Activated CD4-positive, alpha-beta T cell treated with anti-CD3 and anti-CD28 coated beads for 36 hours (primary cell): Measurements from ENCODE around the gene GNB1. TPM values are rescaled to one million over a fixed set of nuclear protein-coding genes. Genes with fewer than 3 reads are reported as not detected.
A peak's percentile ranks its signal among the peaks of the same experiment; 100 is the strongest.

Experiments used
- ATAC-seq: fragments of 200-7000 bp; cut with Tn5 transposase; one replicate; pipeline ENCODE4 v1.10.0; 2021; ENCODE audit warnings: mild to moderate bottlenecking, moderate library complexity
- CTCF ChIA-PET: fragments of 350-600 bp; sonication (Branson Sonifier 250); formaldehyde crosslinking; loops from one replicate; lab custom pipeline; 2021; ENCODE audit warnings: antibody characterized with exemption; lab: Charles Lee
- POLR2A ChIA-PET: fragments of 350-600 bp; sonication (Branson Sonifier 250); formaldehyde crosslinking; loops from one replicate; lab custom pipeline; 2021; ENCODE audit warnings: antibody characterized with exemption, inconsistent platforms; lab: Charles Lee
- DNase-seq: peaks from one replicate; pipeline ENCODE4 v3.0.0-alpha.2; 2020
- H3K27ac Mint-ChIP-seq: one replicate; pipeline ENCODE4 v1.8.0; 2021; ENCODE audit warnings: mixed read lengths
- H3K27me3 Mint-ChIP-seq: one replicate; pipeline ENCODE4 v1.8.0; 2021; ENCODE audit warnings: mixed read lengths
- H3K36me3 Mint-ChIP-seq: one replicate; pipeline ENCODE4 v1.8.0; 2021; ENCODE audit warnings: low read depth, mixed read lengths
- H3K4me1 Mint-ChIP-seq: one replicate; pipeline ENCODE4 v1.8.0; 2021; ENCODE audit warnings: mixed read lengths
- H3K4me3 Mint-ChIP-seq: one replicate; pipeline ENCODE4 v1.8.0; 2021; ENCODE audit warnings: mild to moderate bottlenecking, moderate library complexity, mixed read lengths
- H3K9me3 Mint-ChIP-seq: one replicate; pipeline ENCODE4 v1.8.0; 2021; ENCODE audit warnings: low read depth, mixed read lengths
- intact Hi-C, 2 experiments: fragments of 100-400 bp; cut with DNase I in 1 of 2; cut with micrococcal nuclease in 1 of 2; formaldehyde crosslinking; loops; one replicate each; pipeline versions ENCODE4 v1.14.2 to v1.15.1; 2022 to 2024; cut with DNase I, micrococcal nuclease
- total RNA-seq, 2 experiments: library from RNA; stranded (reverse); gene quantifications; one replicate each; pipeline ENCODE4 v1.2.3, GENCODE V29; 2021

GNB1 gene
- total RNA-seq, 2 experiments from 2014 or later, result 347 to 669 TPM

DNA sequence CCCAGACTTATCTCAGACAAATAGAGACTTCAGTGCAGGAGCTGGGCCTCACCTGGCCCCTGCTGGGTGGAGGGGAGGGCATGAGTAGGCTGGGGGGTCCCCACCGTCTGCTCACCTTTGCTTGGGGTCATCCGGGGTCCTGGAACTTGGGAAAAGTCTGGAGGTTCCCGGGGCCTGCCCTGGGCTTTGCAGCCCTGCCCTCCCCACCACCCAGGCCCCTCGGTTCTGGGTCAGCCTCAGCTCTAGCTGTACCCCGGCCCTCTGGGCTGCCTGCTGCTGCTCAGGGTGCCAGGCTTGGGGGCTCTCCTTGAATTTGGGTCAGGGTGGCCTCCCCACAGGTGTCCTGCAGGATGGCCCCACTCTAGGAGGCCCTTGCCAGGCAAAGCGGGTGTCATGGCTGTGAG, 30.6 kb upstream of the GNB1 start:
- POLR2A ChIA-PET, result no interaction called here
- DNase-seq, result no peak
- no peak overlapping the region for H3K4me3 Mint-ChIP-seq
- H3K4me1 Mint-ChIP-seq, result peaks cover 4% of the 10 kb centered on the region
- H3K36me3 Mint-ChIP-seq, result no peaks in the 10 kb centered on the region
- CTCF ChIA-PET, result no interaction called here
- no peak overlapping the region for H3K27ac Mint-ChIP-seq
- ATAC-seq, result no peak
- H3K9me3 Mint-ChIP-seq, result no peaks in the 10 kb centered on the region
- no peaks in the 10 kb centered on the region for H3K27me3 Mint-ChIP-seq
- intact Hi-C loops, result no loop called here

DNA sequence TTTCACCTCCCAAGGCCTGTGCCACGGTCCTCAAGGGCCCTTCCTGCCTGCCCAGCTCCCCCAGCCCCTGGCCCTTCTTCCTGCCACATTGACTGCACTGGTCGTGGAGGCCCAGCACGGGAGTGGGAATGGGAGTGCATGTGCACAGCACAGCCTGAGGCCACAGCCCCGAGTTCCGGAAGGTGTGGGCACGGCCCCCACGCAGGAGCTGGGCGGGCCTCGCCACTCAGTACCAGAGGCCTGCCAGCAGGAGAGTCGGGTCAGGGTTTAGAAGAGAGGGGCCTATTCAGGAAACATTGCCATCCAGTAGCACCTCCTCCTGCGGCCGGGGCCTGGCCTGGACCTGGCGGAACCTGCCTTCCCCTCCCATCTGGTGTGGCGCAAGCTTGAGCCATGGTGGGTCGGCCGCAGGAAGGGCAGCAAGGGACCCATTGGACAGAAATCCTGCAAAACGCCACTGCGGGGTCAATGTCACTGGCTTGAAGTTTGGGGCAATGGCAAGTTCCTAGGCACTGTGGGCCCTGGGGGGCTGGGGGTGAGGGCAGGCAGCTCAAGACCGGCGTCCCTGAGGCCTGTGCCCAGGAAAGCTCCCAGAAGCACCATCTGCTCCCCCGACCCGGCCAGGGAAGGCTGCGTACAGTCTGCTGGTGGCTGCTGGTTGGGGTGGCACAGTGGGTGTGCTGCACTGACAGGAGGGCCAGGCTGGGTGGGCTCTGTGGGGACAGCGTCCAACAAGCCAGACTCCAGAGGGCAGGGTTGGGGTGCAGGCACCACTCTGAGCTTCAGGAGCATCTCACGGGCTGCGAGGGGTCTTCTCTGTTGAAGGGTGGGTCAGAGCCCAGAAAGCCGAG, 29.9 kb upstream of the GNB1 start:
- Mint-ChIP-seq H3K4me3 (no peak overlapping the region), H3K9me3 (no peaks in the 10 kb centered on the region), H3K27ac (no peak overlapping the region), H3K4me1 (peaks cover 4% of the 10 kb centered on the region), H3K36me3 (no peaks in the 10 kb centered on the region), H3K27me3 (no peaks in the 10 kb centered on the region)
- ChIA-PET CTCF (no interaction called here), POLR2A (no interaction called here)
- intact Hi-C loops, result no loop called here
- DNase-seq, result no peak
- ATAC-seq, result no peak

- Mint-ChIP-seq H3K4me1 (peaks cover 4% of the 10 kb centered on the region), H3K9me3 (no peaks in the 10 kb centered on the region), H3K27me3 (no peaks in the 10 kb centered on the region), H3K4me3 (no peak overlapping the region), H3K36me3 (no peaks in the 10 kb centered on the region), H3K27ac (no peak overlapping the region)
- CTCF ChIA-PET, result no interaction called here
- ATAC-seq (no peak), DNase-seq (no peak)
- intact Hi-C loops, result no loop called here
- POLR2A ChIA-PET, result no interaction called here
These were observed 29.2 kb upstream of the GNB1 start for GRCh38 chr1:1920057-1920607.

GRCh38 chr1:1919304-1920056, 28.6 kb upstream of the GNB1 start:
- ChIA-PET CTCF (no interaction called here), POLR2A (no interaction called here)
- ATAC-seq, result peak; percentile 92
- intact Hi-C loops, result loop anchor here (1.0 to 2.0 kb wide), 13 partner anchors 10 to 851 kb away; partner anchors contain the start of genes ATAD3B (in 1 of the 2), CDK11B (in 1 of the 2), GNB1 (in 1 of the 2) and MORN1 (in 1 of the 2)
- Mint-ChIP-seq H3K9me3 (no peaks in the 10 kb centered on the region), H3K27me3 (no peaks in the 10 kb centered on the region), H3K36me3 (no peaks in the 10 kb centered on the region), H3K4me3 (peak overlapping the region; percentile 62), H3K4me1 (peaks cover 4% of the 10 kb centered on the region), H3K27ac (no peak overlapping the region)
- DNase-seq, result peak; percentile 100

DNA sequence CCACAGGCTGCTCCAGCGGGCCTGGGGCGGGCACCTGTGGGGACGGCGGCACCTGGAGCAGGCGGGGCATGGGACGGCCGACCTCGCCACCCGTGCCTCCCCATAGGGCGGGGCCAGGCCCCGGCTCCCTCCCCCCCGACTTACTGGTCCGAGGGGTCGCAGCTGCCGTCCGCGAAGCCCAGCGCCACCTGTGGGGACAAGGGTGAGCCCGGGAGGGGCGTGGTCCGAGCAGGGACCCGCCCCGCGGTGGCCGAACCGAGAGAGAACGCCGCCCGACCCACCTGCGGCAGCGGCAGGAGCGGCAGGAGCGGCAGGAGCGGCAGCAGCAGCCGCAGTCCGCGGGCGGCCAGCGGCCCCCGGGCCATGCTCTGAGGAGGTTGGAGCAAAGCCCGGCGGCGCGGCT, 28.0 kb upstream of the GNB1 start, which contains the start of gene TMEM52:
TSS of gene TMEM52 (minus strand) at position 379 of the 403 bp plus-strand sequence. CDS start at position 365, 14 bp downstream.
- H3K9me3 Mint-ChIP-seq, result no peaks in the 10 kb centered on the region
- peak; percentile 16 for ATAC-seq
- no peaks in the 10 kb centered on the region for H3K27me3 Mint-ChIP-seq
- ChIA-PET POLR2A (no interaction called here), CTCF (interaction anchor here (2.0 kb wide), 1 partner anchor 10 kb away, joined by 7 read pairs; no protein-coding TSS in a partner anchor)
- H3K4me3 Mint-ChIP-seq, result peak within 1 kb of the TSS; percentile 62
- DNase-seq, result no peak
- no peak within 1 kb of the TSS for H3K27ac Mint-ChIP-seq
- no peaks in the 10 kb centered on the region for H3K36me3 Mint-ChIP-seq
- intact Hi-C loops, result loop anchor here (1.0 to 2.0 kb wide), 13 partner anchors 10 to 851 kb away; partner anchors contain the start of genes ATAD3B (in 1 of the 2), CDK11B (in 1 of the 2), GNB1 (in 1 of the 2) and MORN1 (in 1 of the 2)
- H3K4me1 Mint-ChIP-seq, result peaks cover 4% of the 10 kb centered on the region

- Mint-ChIP-seq H3K27me3 (peaks cover 2% of the 10 kb centered on the region), H3K27ac (no peak overlapping the region), H3K9me3 (no peaks in the 10 kb centered on the region), H3K4me3 (peak overlapping the region; percentile 39), H3K4me1 (peaks cover 4% of the 10 kb centered on the region), H3K36me3 (no peaks in the 10 kb centered on the region)
- intact Hi-C loops, result loop anchor here in 1 of 2 experiments (2.0 kb wide), 1 partner anchor 447 kb away; the partner anchor contains the start of gene ATAD3B
- ChIA-PET POLR2A (no interaction called here), CTCF (interaction anchor here (2.0 kb wide), 1 partner anchor 9 kb away, joined by 7 read pairs; no protein-coding TSS in a partner anchor)
- DNase-seq (no peak), ATAC-seq (no peak)
These were observed 27.4 kb upstream of the GNB1 start for GRCh38 chr1:1917995-1918900.

GRCh38 chr1:1917304-1917976, 26.6 kb upstream of the GNB1 start:
- Mint-ChIP-seq H3K4me3 (no peak overlapping the region), H3K27me3 (peaks cover 2% of the 10 kb centered on the region), H3K36me3 (no peaks in the 10 kb centered on the region), H3K4me1 (peaks cover 4% of the 10 kb centered on the region), H3K27ac (no peak overlapping the region), H3K9me3 (no peaks in the 10 kb centered on the region)
- ChIA-PET CTCF (interaction anchor here (2.0 kb wide), 1 partner anchor 8 kb away, joined by 7 read pairs; no protein-coding TSS in a partner anchor), POLR2A (no interaction called here)
- ATAC-seq (no peak), DNase-seq (no peak)
- intact Hi-C loops, result no loop called here

- no peak overlapping the region for H3K4me3 Mint-ChIP-seq
- H3K4me1 Mint-ChIP-seq, result peaks cover 4% of the 10 kb centered on the region
- peaks cover 2% of the 10 kb centered on the region for H3K27me3 Mint-ChIP-seq
- POLR2A ChIA-PET, result no interaction called here
- no peak for DNase-seq
- no peak overlapping the region for H3K27ac Mint-ChIP-seq
- intact Hi-C loops, result no loop called here
- no peak for ATAC-seq
- no peaks in the 10 kb centered on the region for H3K36me3 Mint-ChIP-seq
- CTCF ChIA-PET, result interaction anchor here (2.0 kb wide), 1 partner anchor 8 kb away, joined by 7 read pairs; no protein-coding TSS in a partner anchor
- H3K9me3 Mint-ChIP-seq, result no peaks in the 10 kb centered on the region
These were observed 26.0 kb upstream of the GNB1 start for GRCh38 chr1:1916851-1917251.

DNA sequence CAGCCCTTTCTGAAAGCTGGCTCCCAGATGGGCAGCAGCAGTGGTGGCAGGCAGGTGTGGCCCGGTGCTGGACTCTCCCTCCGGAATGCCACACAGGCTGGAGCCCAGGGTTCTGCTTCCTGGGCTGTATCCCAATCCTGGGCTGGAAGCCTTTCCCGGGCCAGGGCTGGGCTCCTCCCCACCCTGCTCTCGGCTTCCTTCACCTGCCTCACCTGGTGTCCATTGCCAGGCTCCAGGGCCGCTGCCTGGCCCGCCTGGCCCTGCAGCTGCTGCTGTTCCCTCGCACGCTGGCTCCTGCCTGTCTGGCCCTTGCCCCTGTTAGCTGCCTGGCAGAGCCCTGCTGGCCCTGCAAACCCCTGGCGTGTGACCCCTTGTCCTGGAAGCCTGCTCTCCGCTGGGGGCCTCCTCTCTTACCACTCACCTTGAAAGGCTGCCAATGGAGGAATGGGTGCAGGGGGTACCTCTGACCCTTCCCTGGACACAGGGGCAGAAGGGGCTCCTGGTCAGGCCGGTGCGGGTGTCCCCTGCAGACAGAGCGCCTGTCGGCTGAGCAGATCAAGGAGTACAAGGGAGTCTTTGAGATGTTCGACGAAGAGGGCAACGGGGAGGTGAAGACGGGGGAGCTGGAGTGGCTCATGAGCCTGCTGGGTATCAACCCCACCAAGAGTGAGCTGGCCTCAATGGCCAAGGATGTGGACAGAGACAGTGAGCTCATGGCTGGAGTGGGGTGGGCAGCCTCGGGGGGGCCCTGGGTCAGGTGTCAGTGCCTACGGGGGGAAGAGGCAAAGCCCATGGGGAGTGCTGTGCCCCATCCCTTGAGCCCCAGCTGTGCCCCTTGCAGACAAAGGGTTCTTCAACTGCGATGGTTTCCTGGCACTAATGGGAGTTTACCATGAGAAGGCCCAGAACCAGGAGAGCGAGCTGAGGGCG, 25.3 kb upstream of the GNB1 start:
- peaks cover 2% of the 10 kb centered on the region for H3K27me3 Mint-ChIP-seq
- intact Hi-C loops, result no loop called here
- POLR2A ChIA-PET, result no interaction called here
- ATAC-seq (no peak), DNase-seq (no peak)
- no peak overlapping the region for H3K4me3 Mint-ChIP-seq
- H3K9me3 Mint-ChIP-seq, result no peaks in the 10 kb centered on the region
- no peak overlapping the region for H3K27ac Mint-ChIP-seq
- no peaks in the 10 kb centered on the region for H3K36me3 Mint-ChIP-seq
- peaks cover 4% of the 10 kb centered on the region for H3K4me1 Mint-ChIP-seq
- CTCF ChIA-PET, result no interaction called here
